M059J (cell line): ENCODE measurements around the gene ZBTB11. TPM values are rescaled to one million over a fixed set of nuclear protein-coding genes. Genes with fewer than 3 reads are reported as not detected.
A peak's percentile ranks its signal among the peaks of the same experiment; 100 is the strongest.
"Not testable (repeated sequence)": the region's sequence is repeated elsewhere in the genome, so short reads cannot be mapped to it uniquely, and the experiment has no call there.

Experiments used
- DNase-seq: peaks from one replicate; pipeline ENCODE4 v3.0.0-alpha.2; 2012; ENCODE audit warnings: low read depth
- total RNA-seq: library from RNA; depleted of rRNA; stranded (reverse); fragments of >200 nt; shearing (Covaris generic); gene quantifications from 2 replicates; pipeline ENCODE4 v1.2.3, GENCODE V29; 2014

ZBTB11 gene
- total RNA-seq, 1 experiment from 2014 or later, result 24.8 TPM

- DNase-seq, result peak; percentile 98
Observed at GRCh38 chr3:101643861-101644613, 32.9 kb downstream of the ZBTB11 start.

- peak; percentile 7 for DNase-seq
Observed at GRCh38 chr3:101643009-101643844, 33.7 kb downstream of the ZBTB11 start.

GRCh38 chr3:101642441-101642840 lies 34.5 kb downstream of the ZBTB11 start:
- no peak for DNase-seq

- DNase-seq, result not testable (repeated sequence)
Observed at GRCh38 chr3:101641397-101642115, 35.4 kb downstream of the ZBTB11 start.

- DNase-seq, result no peak
Observed at GRCh38 chr3:101640256-101640655, 36.7 kb downstream of the ZBTB11 start.

- DNase-seq, result no peak
Observed at GRCh38 chr3:101639280-101639963, 37.5 kb downstream of the ZBTB11 start.

GRCh38 chr3:101638261-101638745 lies 38.6 kb downstream of the ZBTB11 start:
- DNase-seq, result peak; percentile 25

- DNase-seq, result no peak
Observed at GRCh38 chr3:101637451-101637850, 39.5 kb downstream of the ZBTB11 start.

GRCh38 chr3:101635954-101636798 lies 40.8 kb downstream of the ZBTB11 start:
- peak; percentile 63 for DNase-seq

- DNase-seq, result peak; percentile 34
Observed at GRCh38 chr3:101635345-101635744, 41.6 kb downstream of the ZBTB11 start.

GRCh38 chr3:101634591-101635196 lies 42.2 kb downstream of the ZBTB11 start:
- no peak for DNase-seq

- DNase-seq, result no peak
Observed at GRCh38 chr3:101633186-101633585, 43.7 kb downstream of the ZBTB11 start.

- DNase-seq, result no peak
Observed at GRCh38 chr3:101632586-101632985, 44.3 kb downstream of the ZBTB11 start.

- DNase-seq, result not testable (repeated sequence)
Observed at GRCh38 chr3:101631959-101632358, 45.0 kb downstream of the ZBTB11 start.

- no peak for DNase-seq
Observed at GRCh38 chr3:101631098-101631796, 45.7 kb downstream of the ZBTB11 start.

GRCh38 chr3:101629219-101629618 lies 47.7 kb downstream of the ZBTB11 start:
- no peak for DNase-seq

GRCh38 chr3:101625879-101626278 lies 51.1 kb downstream of the ZBTB11 start:
- no peak for DNase-seq

GRCh38 chr3:101624857-101625256 lies 52.1 kb downstream of the ZBTB11 start:
- no peak for DNase-seq

- no peak for DNase-seq
Observed at GRCh38 chr3:101623656-101624055, 53.3 kb downstream of the ZBTB11 start.
